GM12878 (cell line): ENCODE measurements around the gene SRGAP1. TPM values are rescaled to one million over a fixed set of nuclear protein-coding genes. Genes with fewer than 3 reads are reported as not detected.

Experiments
- ATAC-seq: fragments of 200-7000 bp; cut with Tn5 transposase; 3 replicates; pipeline ENCODE4 v1.9.1; 2020; ENCODE audit warnings: mild to moderate bottlenecking, moderate library complexity
- BruUV-seq: library from RNA; stranded (reverse); fragments of 400-500 nt; replicated peaks from 2 replicates; lab custom pipeline; 2021; lab: Mats Ljungman, UMichigan
- CTCF ChIA-PET: fragments of 300-600 bp; sonication (Branson Sonifier 250); formaldehyde crosslinking; extraction: SDS; loops from one replicate; lab custom pipeline; 2021; ENCODE audit warnings: inconsistent platforms; lab: Yijun Ruan, JAX
- POLR2A ChIA-PET: fragments of 350-600 bp; formaldehyde crosslinking; extraction: SDS; loops from one replicate; lab custom pipeline; 2021; ENCODE audit warnings: inconsistent platforms; lab: Charles Lee
- RAD21 ChIA-PET: fragments of 300-600 bp; sonication (Branson Sonifier 250); formaldehyde crosslinking; loops from one replicate; lab custom pipeline; 2023; ENCODE audit warnings: antibody characterized with exemption; ENCODE audit not compliant: unreplicated experiment; lab: Charles Lee
- SMC1A ChIA-PET: fragments of 300-600 bp; sonication (Branson Sonifier 250); formaldehyde crosslinking; loops from one replicate; lab custom pipeline; 2023; ENCODE audit not compliant: unreplicated experiment, uncharacterized antibody; lab: Charles Lee
- DNase-seq: peaks from one replicate; pipeline ENCODE4 v3.0.0-alpha.2; 2011; ENCODE audit warnings: low read depth, low spot score
- FAIRE-seq: peaks from 3 replicates; lab custom pipeline; 2011; peaks lifted over from hg19 to GRCh38; lab: Jason Lieb, UNC
- H2AFZ ChIP-seq: 2 replicates; pipeline ENCODE4 v1.6.0; 2011; ENCODE audit warnings: low read depth, low read length, control low read depth; ENCODE audit not compliant: control insufficient read depth
- H3K27ac ChIP-seq: 2 replicates; pipeline ENCODE4 v1.5.1; 2011; ENCODE audit warnings: control low read depth; ENCODE audit not compliant: control insufficient read depth, insufficient read depth
- H3K27me3 ChIP-seq, 2 experiments: replicated peaks in 1 of 2; 2 replicates each; pipeline versions ENCODE4 v1.6.0 to v1.6.1; 2011; ENCODE audit warnings: low read length in 1 of 2; ENCODE audit not compliant: control insufficient read depth in 2 of 2, insufficient read depth in 2 of 2
- H3K36me3 ChIP-seq, 2 experiments: 2 replicates each; pipeline ENCODE4 v1.5.1; 2011; ENCODE audit warnings: low read length in 1 of 2; ENCODE audit not compliant: control insufficient read depth in 2 of 2, insufficient read depth in 2 of 2
- H3K4me1 ChIP-seq: 2 replicates; pipeline ENCODE4 v1.6.1; 2011; ENCODE audit warnings: mild to moderate bottlenecking, low read length, moderate library complexity, mixed read lengths; ENCODE audit not compliant: control insufficient read depth, insufficient read depth
- H3K4me2 ChIP-seq: 2 replicates; pipeline ENCODE4 v1.6.0; 2011; ENCODE audit warnings: control low read depth; ENCODE audit not compliant: control insufficient read depth, insufficient read depth
- H3K4me3 ChIP-seq: fragments of 200-600 bp; sonication (generic); 2 replicates; pipeline ENCODE4 v1.5.1; 2016
- H3K79me2 ChIP-seq: 2 replicates; pipeline ENCODE4 v1.6.0; 2011; ENCODE audit warnings: low read length; ENCODE audit not compliant: control insufficient read depth, insufficient read depth
- H3K9ac ChIP-seq: 2 replicates; pipeline ENCODE4 v1.8.0; 2011; ENCODE audit warnings: low read length, control low read depth, mixed read lengths; ENCODE audit not compliant: control insufficient read depth, insufficient read depth
- H3K9me3 ChIP-seq: replicated peaks from 3 replicates; pipeline ENCODE4 v1.5.1; 2011; ENCODE audit warnings: mild to moderate bottlenecking, low read length; ENCODE audit not compliant: control insufficient read depth, insufficient read depth
- H4K20me1 ChIP-seq: 2 replicates; pipeline ENCODE4 v1.6.0; 2011; ENCODE audit not compliant: control insufficient read depth, insufficient read depth
- CBFB ChIP-seq: IDR thresholded peaks from 2 replicates; pipeline ENCODE4 v1.6.1; 2016; ENCODE audit warnings: antibody characterized with exemption, low read depth
- HDAC6 ChIP-seq: fragments of 200-600 bp; sonication (generic); IDR thresholded peaks from one replicate; pipeline ENCODE4 v1.8.0; 2017; ENCODE audit warnings: antibody characterized with exemption; ENCODE audit not compliant: unreplicated experiment
- JUNB ChIP-seq: IDR thresholded peaks from 2 replicates; pipeline ENCODE4 v1.6.1; 2016; ENCODE audit warnings: antibody characterized with exemption, mild to moderate bottlenecking
- MTA2 ChIP-seq: fragments of 450-650 bp; IDR thresholded peaks from 2 replicates; pipeline ENCODE4 v1.6.1; 2016; ENCODE audit warnings: low read depth, mild to moderate bottlenecking, moderate library complexity
- NFXL1 ChIP-seq: fragments of 450-650 bp; IDR thresholded peaks from 2 replicates; pipeline ENCODE4 v1.6.1; 2017; ENCODE audit warnings: antibody characterized with exemption, mild to moderate bottlenecking, borderline replicate concordance
- RFX5 ChIP-seq: IDR thresholded peaks from 2 replicates; pipeline ENCODE4 v1.6.1; 2011; ENCODE audit warnings: low read depth, low read length, improper control_type of control experiment
- SMARCA5 ChIP-seq: fragments of 450-650 bp; IDR thresholded peaks from 2 replicates; pipeline ENCODE4 v1.6.1; 2017; ENCODE audit warnings: mild to moderate bottlenecking
- WGBS: methylation state at CpG from one replicate; pipeline ENCODE4 v1.1.6; 2016; ENCODE audit warnings: low lambda C conversion rate; ENCODE audit not compliant: insufficient replicate concordance, insufficient coverage; ENCODE audit errors: missing lambda C conversion rate; 5-methylcytosine and 5-hydroxymethylcytosine counted together
- in situ Hi-C: fragments of 300-500 bp; cut with MboI; formaldehyde crosslinking; loops from 9 replicates; pipeline ENCODE4 v1.14.3; 2018; ENCODE audit warnings: mixed read lengths
- intact Hi-C: fragments of 100-400 bp; cut with micrococcal nuclease; formaldehyde crosslinking; loops from one replicate; pipeline ENCODE4 v1.14.2; 2022; ENCODE audit not compliant: unreplicated experiment
- polyA plus RNA-seq, 11 experiments: library from polyadenylated mRNA; depleted of rRNA in 4 of 11; unstranded in 6 of 11; stranded (reverse) in 5 of 11; fragments of >200 nt; fragmentation: Nextera tagmentation in 4 of 11; fragmentation: Illumina TruSeq in 1 of 11; extraction: Ambion mirVana in 4 of 11; extraction: Trizol in 1 of 11; gene quantifications; 1 replicate in 1 of 11; 2 replicates in 10 of 11; pipeline versions ENCODE4 v1.2.1 to v1.2.3, GENCODE V29; 2011 to 2016; ENCODE audit warnings: inconsistent platforms in 2 of 11, missing spikeins in 2 of 11, low read depth in 1 of 11
- total RNA-seq, 4 experiments: library from RNA; depleted of rRNA in 3 of 4; stranded (reverse); fragments of >200 nt in 3 of 4; fragmentation: Illumina TruSeq in 1 of 4; extraction: Trizol in 1 of 4; gene quantifications; 2 replicates each; pipeline versions ENCODE4 v1.2.1 to v1.2.3, GENCODE V29; 2013 to 2021
- TF ChIP-seq, protein P1 (sequence below): IDR thresholded peaks from 2 replicates; pipeline ENCODE4 v1.6.1; 2012; ENCODE audit warnings: low read depth, low read length, improper control_type of control experiment
- TF ChIP-seq, protein P2 (sequence below): IDR thresholded peaks from 2 replicates; pipeline ENCODE4 v1.6.1; 2011; ENCODE audit warnings: borderline replicate concordance, low read depth, mild to moderate bottlenecking, moderate library complexity, mixed read lengths, low read length; ENCODE audit not compliant: insufficient read depth; ENCODE audit errors: extremely low read length

Gene SRGAP1
- total and polyA plus RNA-seq, 10 of the 15 experiments (the other 5 are each of a cell fraction or from before 2014, with no cell fraction given): 0.16 to 0.85 (median 0.46) TPM

DNA sequence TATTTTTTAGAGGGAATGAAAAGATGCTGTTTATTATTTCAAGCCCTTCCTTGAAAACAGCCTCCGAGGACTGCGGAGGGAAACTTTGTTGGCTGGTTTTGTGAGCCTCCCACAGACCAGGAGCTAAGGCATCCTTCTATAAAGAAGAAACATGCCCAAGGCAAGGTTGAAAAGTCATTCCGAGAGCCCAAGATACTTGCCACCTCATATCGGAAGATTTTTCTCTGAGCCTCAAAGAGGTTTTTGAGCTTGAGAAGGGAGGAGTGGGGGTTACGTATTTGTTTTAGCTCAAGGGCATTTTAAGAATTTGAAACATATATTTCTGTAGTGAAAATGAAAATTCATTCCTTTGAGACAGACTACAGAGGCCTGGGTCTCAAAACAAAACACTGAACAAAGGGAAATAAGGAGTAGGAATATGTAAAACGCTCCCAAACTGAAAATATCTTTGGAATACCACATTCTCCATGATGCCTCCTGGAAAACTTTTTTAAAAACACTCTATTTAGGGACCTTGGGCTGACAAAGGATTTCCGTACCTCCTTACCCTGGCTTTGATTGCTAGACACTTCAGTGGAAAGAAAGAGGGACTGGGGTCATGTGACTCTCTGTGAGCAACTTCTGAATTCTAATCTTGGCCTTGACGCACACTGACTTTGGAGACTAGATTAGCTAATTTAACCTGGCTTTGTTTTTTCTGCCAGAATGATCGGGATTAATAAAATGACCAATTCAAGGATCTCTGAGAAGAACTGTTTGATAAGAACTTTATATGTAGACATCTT lies 180.9 kb downstream of the SRGAP1 start:
- in situ Hi-C loops: no loop called here

More for the DNA sequence above, 180.9 kb downstream of the SRGAP1 start:
- H3K4me3 ChIP-seq: no peak overlapping the region
- no peak overlapping the region for H2AFZ ChIP-seq
- no peak for TF ChIP-seq NFXL1
- no peak for TF ChIP-seq HDAC6
- TF ChIP-seq JUNB: 0 out of 2 replicates have a peak, but pooled peaks have one; percentile 16
- no peak for TF ChIP-seq CBFB
- TF ChIP-seq RFX5: no peak
- no peak for TF ChIP-seq SMARCA5
- TF ChIP-seq, protein P1, sequence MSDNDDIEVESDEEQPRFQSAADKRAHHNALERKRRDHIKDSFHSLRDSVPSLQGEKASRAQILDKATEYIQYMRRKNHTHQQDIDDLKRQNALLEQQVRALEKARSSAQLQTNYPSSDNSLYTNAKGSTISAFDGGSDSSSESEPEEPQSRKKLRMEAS: no peak
- TF ChIP-seq MTA2: no peak
- TF ChIP-seq, protein P2, sequence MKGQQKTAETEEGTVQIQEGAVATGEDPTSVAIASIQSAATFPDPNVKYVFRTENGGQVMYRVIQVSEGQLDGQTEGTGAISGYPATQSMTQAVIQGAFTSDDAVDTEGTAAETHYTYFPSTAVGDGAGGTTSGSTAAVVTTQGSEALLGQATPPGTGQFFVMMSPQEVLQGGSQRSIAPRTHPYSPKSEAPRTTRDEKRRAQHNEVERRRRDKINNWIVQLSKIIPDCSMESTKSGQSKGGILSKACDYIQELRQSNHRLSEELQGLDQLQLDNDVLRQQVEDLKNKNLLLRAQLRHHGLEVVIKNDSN: no peak
- TF ChIP-seq, all 136 proteins: peak for 1
- ChIA-PET RAD21 (no interaction called here), CTCF (interaction anchor here (0.6 kb wide), 2 partner anchors 38 to 170 kb away, joined by 3 read pairs; no protein-coding TSS in a partner anchor), SMC1A (interaction anchor here (1.3 kb wide), 1 partner anchor 20 kb away, joined by 3 read pairs; no protein-coding TSS in a partner anchor), POLR2A (no interaction called here)
- ATAC-seq: no peak
- Histone ChIP-seq H3K36me3 (no peaks in the 10 kb centered on the region), H4K20me1 (no peaks in the 10 kb centered on the region), H3K27me3 (no peaks in the 10 kb centered on the region), H3K9me3 (no peaks in the 10 kb centered on the region), H3K9ac (no peak overlapping the region), H3K27ac (no peak overlapping the region), H3K79me2 (no peaks in the 10 kb centered on the region), H3K4me2 (no peak overlapping the region), H3K4me1 (no peaks in the 10 kb centered on the region)
- 39% methylated on average over 9 of the region's 9 CpGs for WGBS
- intact Hi-C loops: no loop called here
- no peak for FAIRE-seq
- no TSS peak for BruUV-seq
- no peak for DNase-seq
